ENCODE results near the gene NCAN. TPM values are rescaled to one million over a fixed set of nuclear protein-coding genes. Genes with fewer than 3 reads are reported as not detected.

The NCAN gene
- total and polyA plus RNA-seq, 2 of the 8 experiments (the other 6 are each of a cell fraction or from before 2014, with no cell fraction given): 2.7 TPM

GRCh38 chr19:19205416-19206410 lies 6.0 kb upstream of the NCAN start:
- Histone ChIP-seq H2BK20ac (ENCODE audit: low read length) (no peak overlapping the region), H3K4me2 (ENCODE audit: insufficient read depth in 1 of 2, low read depth in 2 of 2, low read length in 2 of 2) (no peak overlapping the region), H3K56ac (replicated peaks; ENCODE audit: insufficient read length, low read depth, low read length) (no peak overlapping the region), H2BK15ac (ENCODE audit: low read length) (no peak overlapping the region), H4K91ac (replicated peaks; ENCODE audit: insufficient read length, low read length) (no peak overlapping the region), H4K20me1 (replicated peaks in 1 of 2; ENCODE audit: control insufficient read depth in 1 of 2, insufficient read depth in 2 of 2, low read length in 2 of 2) (peaks cover 2 to 14% of the 10 kb centered on the region in 2 experiments), H3K14ac (ENCODE audit: insufficient read length) (no peak overlapping the region), H2BK120ac (replicated peaks; ENCODE audit: low read depth, low read length) (no peak overlapping the region), H3K23ac (ENCODE audit: insufficient read length) (no peak overlapping the region), H2AK5ac (ENCODE audit: low read depth, low read length) (no peak overlapping the region), H3K27ac (ENCODE audit: low read depth, low read length) (no peak overlapping the region), H3K36me3 (ENCODE audit: control insufficient read depth in 2 of 4, insufficient read depth in 4 of 4, low read length in 3 of 4) (peaks cover 0 to 10% (median 0%) of the 10 kb centered on the region in 4 experiments; a peak in 1 of 8 replicates), H3K4ac (replicated peaks; ENCODE audit: insufficient read length, low read depth, low read length) (no peak overlapping the region), H3K4me1 (replicated peaks in 1 of 4; ENCODE audit: control insufficient read depth in 3 of 4, insufficient read depth in 4 of 4, low read length in 3 of 4) (peaks cover 0 to 6% (median 0%) of the 10 kb centered on the region in 4 experiments; a peak in 2 of 7 replicates), H3K27me3 (replicated peaks in 1 of 4; ENCODE audit: control insufficient read depth in 3 of 4, extremely low read depth in 1 of 4, insufficient read depth in 3 of 4, low read length in 3 of 4) (peaks cover 0 to 41% (median 39%) of the 10 kb centered on the region in 4 experiments; a peak in 6 of 7 replicates), H3K9ac (replicated peaks in 1 of 4; ENCODE audit: extremely low read depth in 1 of 4, low read depth in 3 of 4, low read length in 3 of 4) (no peak overlapping the region), H3K79me1 (ENCODE audit: low read depth, low read length) (no peaks in the 10 kb centered on the region; the same call in 1 of the 2 replicates), H4K5ac (ENCODE audit: insufficient read length, low read depth, low read length) (no peak overlapping the region), H3K79me2 (ENCODE audit: control insufficient read depth in 1 of 2, insufficient read depth in 2 of 2, low read length in 2 of 2) (no peaks in the 10 kb centered on the region), H4K8ac (ENCODE audit: extremely low read depth, insufficient read depth, low read length) (no peak overlapping the region), H3K4me3 (ENCODE audit: extremely low read depth in 1 of 4, insufficient read depth in 2 of 4, low read depth in 3 of 4, low read length in 4 of 4) (no peak overlapping the region), H3K9me3 (ENCODE audit: insufficient read depth in 2 of 2, low read depth in 1 of 2, low read length in 1 of 2) (no peaks in the 10 kb centered on the region), H2BK12ac (ENCODE audit: low read depth, low read length) (no peak overlapping the region), H2AFZ (ENCODE audit: low read length) (no peak overlapping the region), H3K23me2 (ENCODE audit: low read depth, low read length) (peaks cover 11% of the 10 kb centered on the region), H3K18ac (ENCODE audit: extremely low read depth, low read length) (no peak overlapping the region), H2BK5ac (ENCODE audit: low read depth, low read length) (no peak overlapping the region)
- FAIRE-seq (no peak), DNase-seq (ENCODE audit: low read depth in 1 of 2, low spot score in 2 of 2) (no peak)
- ChIA-PET POLR2A (ENCODE audit: partially characterized antibody) (interaction anchor here (0.6 to 5.9 kb wide), 7 partner anchors 8 to 24 kb away, joined by 3 to 45 read pairs (median 4); partner anchors contain the start of genes BORCS8, NCAN and RFXANK), CTCF (ENCODE audit: partially characterized antibody) (interaction anchor here (0.6 to 1.8 kb wide), 8 partner anchors 9 to 58 kb away, joined by 3 to 6 read pairs (median 3); no protein-coding TSS in a partner anchor)
- TF ChIP-seq SRF (IDR thresholded peaks at IDR 0.05; ENCODE audit: low read depth, low read length) (no peak), SIX5 (IDR thresholded peaks at IDR 0.05; ENCODE audit: low read depth, low read length) (no peak), HDAC6 (IDR thresholded peaks at IDR 0.05; ENCODE audit: low read depth, low read length) (no peak), KDM1A (IDR thresholded peaks at IDR 0.05; ENCODE audit: borderline replicate concordance, low read length) (0 out of 2 replicates have a peak, but pooled peaks have one; percentile 16)
- WGBS, 2 experiments (ENCODE audit: extremely low coverage in 1 of 2, insufficient coverage in 1 of 2, insufficient read length in 1 of 2, insufficient replicate concordance in 2 of 2, low coverage in 1 of 2, low lambda C conversion rate in 2 of 2, missing lambda C conversion rate in 1 of 2): 84% methylated on average over 14 of the region's 14 CpGs; no CpG with 5 or more reads in 1 of the 2 experiments
